Right ventricle myocardium superior (tissue), 1 donor: ENCODE data around the gene LRFN5. TPM values are rescaled to one million over a fixed set of nuclear protein-coding genes. Genes with fewer than 3 reads are reported as not detected.
"Not testable (repeated sequence)": the region's sequence is repeated elsewhere in the genome, so short reads cannot be mapped to it uniquely, and the experiment has no call there.

ENCODE experiments used
- ATAC-seq: fragments of 200-7000 bp; cut with Tn5 transposase; one replicate; pipeline ENCODE4 v1.9.1; 2020; ENCODE audit warnings: mild to moderate bottlenecking; ENCODE audit not compliant: poor library complexity
- DNase-seq: peaks from one replicate; pipeline ENCODE4 v3.0.0-alpha.2; 2020
- intact Hi-C: fragments of 100-400 bp; cut with DNase I; formaldehyde crosslinking; loops from one replicate; pipeline ENCODE4 v1.11.2; 2022
- total RNA-seq: library from RNA; stranded (reverse); fragmentation: NEBNext Ultra II Directional; extraction: Animal tissue kit (Norgen Biotek cat#: 25700); gene quantifications from one replicate; pipeline ENCODE4 v1.2.1, GENCODE V29; 2021
- donor health status: DM: no; HTN: yes; CAD: no; lungs with severe emphysema.

Gene LRFN5
- total RNA-seq, 1 donor from 2014 or later = 1.2 TPM

DNA sequence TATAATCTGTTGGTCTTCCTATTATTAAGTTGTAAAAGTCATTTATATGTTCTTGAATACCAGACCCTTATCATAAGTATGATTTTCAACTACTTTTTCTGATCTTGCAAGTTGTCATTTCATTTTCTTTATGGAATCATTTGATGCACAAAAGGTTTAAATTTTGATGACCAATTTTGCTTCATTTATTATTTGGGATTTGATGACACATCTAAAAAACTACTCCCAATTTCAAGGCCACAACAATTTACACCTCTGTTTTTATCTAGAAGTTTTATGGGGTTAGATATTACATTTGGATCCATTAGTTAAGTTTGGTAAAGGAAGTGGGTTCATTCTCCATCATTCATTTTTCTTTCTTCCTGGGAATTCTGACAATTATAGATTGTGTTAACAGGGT is 259.2 kb downstream of the LRFN5 start:
- ATAC-seq (no peak), DNase-seq (no peak)
- intact Hi-C loops = no loop called here

DNA sequence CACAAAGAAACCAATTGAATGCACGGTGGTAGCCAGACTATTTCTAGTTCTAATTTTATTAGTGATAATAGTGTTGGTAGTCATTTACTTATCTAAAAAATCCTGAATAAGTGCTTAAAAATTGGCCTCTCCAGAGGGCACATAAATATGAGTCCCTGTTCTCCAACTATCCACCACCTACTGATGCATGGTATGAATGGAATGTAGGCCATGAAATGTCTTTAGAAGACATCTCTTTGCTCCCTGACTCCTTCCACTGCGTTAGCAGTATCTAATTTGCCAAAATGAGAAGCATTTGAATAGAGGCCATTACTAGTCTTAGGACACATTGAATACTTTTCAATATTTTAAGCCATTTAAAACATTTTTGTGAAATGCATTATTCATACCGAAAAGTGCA is 261.7 kb downstream of the LRFN5 start:
- DNase-seq (no peak), ATAC-seq (no peak)
- intact Hi-C loops = no loop called here

DNA sequence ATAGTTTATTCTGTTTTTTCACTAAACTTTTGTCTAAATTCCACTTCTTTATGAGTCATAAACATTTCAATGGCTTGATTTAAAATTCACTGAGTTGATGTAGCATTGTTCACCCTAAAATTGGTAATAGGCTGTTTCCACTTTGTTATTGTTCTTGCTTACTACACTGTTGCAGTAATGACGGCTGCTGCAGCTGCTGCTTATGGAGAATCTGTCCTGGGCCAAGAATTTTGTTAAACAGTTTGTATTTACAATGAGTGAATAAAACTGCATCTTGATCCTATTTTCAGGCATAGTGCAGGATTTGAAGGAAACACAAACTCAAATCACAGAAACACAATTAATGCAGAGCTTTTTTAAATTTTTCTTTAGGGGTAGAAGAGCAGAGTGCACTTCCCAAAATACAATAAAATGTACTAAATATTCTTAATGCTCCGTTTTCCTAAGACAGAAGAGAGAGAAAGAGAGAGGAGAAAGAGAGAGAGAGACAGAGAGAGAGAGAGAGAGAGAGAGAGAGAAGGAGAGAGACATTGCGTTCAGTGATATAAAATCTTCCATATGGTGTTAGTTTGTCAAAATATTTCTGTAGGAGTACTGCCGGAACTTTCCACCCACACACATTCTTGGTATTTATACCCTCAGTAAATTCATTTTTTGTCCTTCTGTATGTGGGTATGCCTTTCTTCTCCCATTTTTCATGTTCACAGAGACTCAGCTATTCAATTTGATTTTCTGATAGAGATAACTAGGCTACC is 266.4 kb downstream of the LRFN5 start:
- intact Hi-C loops = no loop called here
- DNase-seq = no peak
- ATAC-seq = no peak

GRCh38 chr14:41873686-41874317 is 267.1 kb downstream of the LRFN5 start:
- intact Hi-C loops = no loop called here
- DNase-seq (no peak), ATAC-seq (no peak)

- no peak for DNase-seq
- ATAC-seq = no peak
- intact Hi-C loops = no loop called here
Measured at GRCh38 chr14:41875116-41875515, 268.4 kb downstream of the LRFN5 start.

DNA sequence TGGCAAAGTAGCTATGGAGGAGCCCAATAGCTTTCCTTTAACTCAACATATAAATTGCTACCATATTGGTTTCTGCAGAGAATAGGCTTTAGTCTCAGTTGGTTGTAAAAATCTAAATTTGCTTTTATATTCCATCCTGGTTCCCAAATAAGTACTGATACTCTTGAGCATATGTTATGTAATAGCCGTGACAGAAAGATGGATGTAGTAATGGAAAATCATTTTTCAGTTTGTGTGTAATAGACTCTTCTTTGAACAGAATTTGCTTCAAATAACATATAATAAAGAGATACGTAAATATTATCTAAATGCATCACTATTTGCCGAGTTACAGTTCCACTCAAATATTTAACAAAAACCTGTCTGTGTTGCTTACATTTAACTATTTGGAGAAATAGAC is 271.6 kb downstream of the LRFN5 start:
- DNase-seq (no peak), ATAC-seq (no peak)
- intact Hi-C loops = no loop called here

GRCh38 chr14:41891624-41892023 is 284.9 kb downstream of the LRFN5 start:
- DNase-seq (no peak), ATAC-seq (no peak)
- intact Hi-C loops = no loop called here

- no peak for ATAC-seq
- DNase-seq = no peak
Measured at GRCh38 chr14:41899416-41899815, 292.7 kb downstream of the LRFN5 start.

GRCh38 chr14:41900644-41901043 is 294.0 kb downstream of the LRFN5 start:
- intact Hi-C loops = no loop called here
- no peak for ATAC-seq

More at GRCh38 chr14:41899416-41899815, 292.7 kb downstream of the LRFN5 start:
- intact Hi-C loops = no loop called here

GRCh38 chr14:41901089-41901488 is 294.4 kb downstream of the LRFN5 start:
- DNase-seq (no peak), ATAC-seq (no peak)
- intact Hi-C loops = no loop called here

More at GRCh38 chr14:41900644-41901043, 294.0 kb downstream of the LRFN5 start:
- no peak for DNase-seq

DNA sequence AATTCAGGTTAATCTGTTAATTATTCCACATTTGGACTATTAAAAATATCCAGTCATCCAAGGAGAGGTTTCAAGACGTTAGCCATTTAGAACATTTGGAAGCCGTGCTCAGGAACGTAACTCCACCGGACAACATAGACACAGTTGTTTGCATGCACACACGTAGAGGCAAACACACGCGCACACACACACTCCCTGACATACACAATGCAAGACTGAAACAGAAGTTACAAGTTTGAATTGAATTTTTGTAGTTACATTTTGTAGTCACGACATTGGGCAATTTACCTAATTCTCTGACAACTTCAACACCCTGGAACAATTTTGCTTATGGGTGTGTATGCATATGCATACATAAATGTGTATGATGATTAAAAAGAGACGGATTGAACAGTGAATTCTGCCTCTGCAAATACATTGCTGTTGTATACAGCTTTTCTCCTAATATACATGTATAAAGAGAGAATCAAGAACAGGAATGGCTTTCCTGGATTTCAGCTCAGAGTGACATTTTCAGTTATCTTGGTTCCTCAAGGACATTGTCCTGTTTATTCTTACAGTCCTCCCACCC is 298.8 kb downstream of the LRFN5 start:
- intact Hi-C loops = no loop called here
- ATAC-seq (no peak), DNase-seq (no peak)

- intact Hi-C loops, ATAC-seq, DNase-seq: not testable (repeated sequence)
Measured at GRCh38 chr14:41911155-41911554, 304.5 kb downstream of the LRFN5 start.

- intact Hi-C loops = no loop called here
Measured at GRCh38 chr14:41913398-41913797, 306.7 kb downstream of the LRFN5 start.

DNA sequence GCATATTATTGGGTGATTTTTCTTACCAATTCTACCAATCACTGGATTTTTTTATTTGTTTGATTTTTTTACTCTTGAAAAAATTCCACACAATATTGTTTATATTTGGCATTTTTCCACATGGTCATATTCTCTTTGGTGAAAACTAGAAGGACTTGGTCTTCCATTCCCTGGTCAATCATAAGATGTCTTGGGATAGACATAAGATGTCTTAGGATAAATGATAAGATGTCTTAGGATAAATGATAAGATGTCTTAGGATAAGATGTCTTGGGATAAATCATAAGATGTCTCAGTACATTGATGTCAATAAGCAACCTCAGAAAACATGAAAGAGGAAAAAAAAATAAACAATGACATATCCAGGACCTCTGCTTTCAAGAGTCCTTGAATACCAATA is 309.1 kb downstream of the LRFN5 start:
- no peak for DNase-seq
- no peak for ATAC-seq
- intact Hi-C loops = no loop called here

More at GRCh38 chr14:41913398-41913797, 306.7 kb downstream of the LRFN5 start:
- DNase-seq = no peak
- ATAC-seq = no peak

- intact Hi-C loops = no loop called here
- ATAC-seq = no peak
- no peak for DNase-seq
Measured at GRCh38 chr14:41916313-41916712, 309.6 kb downstream of the LRFN5 start.

DNA sequence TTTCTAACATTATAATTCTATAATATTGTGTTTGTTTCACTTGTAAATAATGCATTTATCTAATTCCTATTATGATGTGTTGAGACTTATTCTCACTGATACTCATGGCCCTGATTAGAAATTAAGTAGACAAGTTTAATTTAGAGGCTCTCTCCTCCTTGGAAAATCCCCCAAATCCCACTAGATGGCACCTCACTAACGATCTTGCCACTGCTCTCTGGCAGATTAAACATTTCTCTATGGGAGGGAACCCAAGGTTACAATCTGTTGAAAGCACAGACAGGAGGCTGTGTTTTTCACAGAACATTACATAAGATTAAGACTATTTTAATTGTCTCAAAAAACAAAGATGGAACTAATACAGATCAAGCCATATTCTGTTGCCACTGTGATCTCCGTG is 318.7 kb downstream of the LRFN5 start:
- intact Hi-C loops = no loop called here
- ATAC-seq (no peak), DNase-seq (no peak)

DNA sequence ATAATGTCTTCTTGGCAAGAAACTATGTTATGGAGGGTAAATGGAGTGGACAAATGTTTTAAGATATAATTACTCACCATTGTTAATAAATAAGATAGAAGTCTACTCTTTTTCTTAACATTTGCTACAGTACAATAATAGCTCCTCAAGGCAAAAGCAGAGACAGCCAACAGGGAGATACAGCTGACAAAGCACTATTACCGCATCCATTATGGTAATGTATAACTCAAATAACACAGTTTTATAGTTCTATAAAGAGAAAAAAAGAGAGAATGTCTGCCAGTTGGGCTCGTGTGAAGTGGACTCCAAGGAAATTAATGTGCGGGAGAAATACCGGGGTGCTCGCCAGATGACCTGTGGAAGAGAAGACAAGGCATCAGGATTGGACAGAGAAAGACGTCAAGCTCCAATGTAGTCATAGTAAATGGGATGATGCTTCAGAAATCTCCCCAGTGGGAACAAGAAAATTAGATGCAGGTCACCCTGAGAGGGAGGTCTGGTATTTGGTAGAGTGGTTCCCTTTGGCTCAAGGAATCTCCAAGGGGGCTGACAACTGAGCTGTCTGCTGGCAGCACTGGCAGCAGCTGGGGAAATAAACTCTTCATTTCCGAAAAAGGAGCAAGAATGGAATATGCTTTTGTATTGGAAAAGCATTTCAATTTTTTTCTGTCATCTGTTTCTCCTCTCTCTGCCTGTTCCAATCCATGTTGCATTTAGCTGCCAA is 343.9 kb downstream of the LRFN5 start:
- ATAC-seq (no peak), DNase-seq (no peak)
- intact Hi-C loops = no loop called here
